GM23338 (cell line): Measurements from ENCODE around the gene CNN3. TPM values are rescaled to one million over a fixed set of nuclear protein-coding genes. Genes with fewer than 3 reads are reported as not detected.

Experiments
- ATAC-seq: fragments of 200-7000 bp; cut with Tn5 transposase; 3 replicates; pipeline ENCODE4 v1.9.1; 2020
- DNase-seq: peaks from one replicate; pipeline ENCODE4 v3.0.0-alpha.2; 2015; ENCODE audit warnings: low spot score
- H2AFZ ChIP-seq: fragments of 200-600 bp; sonication (generic); 2 replicates; pipeline ENCODE4 v1.8.0; 2016; ENCODE audit warnings: antibody characterized with exemption, mild to moderate bottlenecking, moderate library complexity
- H3F3A ChIP-seq: fragments of 200-600 bp; sonication (generic); replicated peaks from 2 replicates; pipeline ENCODE4 v1.8.0; 2017; ENCODE audit warnings: antibody characterized with exemption, mixed run types, low read depth
- H3K27ac ChIP-seq: fragments of 200-600 bp; sonication (generic); 2 replicates; pipeline ENCODE4 v1.6.1; 2016; ENCODE audit warnings: low read depth
- H3K27me3 ChIP-seq: fragments of 200-600 bp; sonication (generic); 2 replicates; pipeline ENCODE4 v1.8.0; 2016; ENCODE audit warnings: mild to moderate bottlenecking, mixed run types, moderate library complexity; ENCODE audit not compliant: insufficient read depth
- H3K36me3 ChIP-seq: fragments of 200-600 bp; sonication (generic); 2 replicates; pipeline ENCODE4 v1.8.0; 2016; ENCODE audit warnings: mild to moderate bottlenecking; ENCODE audit not compliant: insufficient read depth
- H3K4me1 ChIP-seq: fragments of 200-600 bp; sonication (generic); 2 replicates; pipeline ENCODE4 v1.8.0; 2016; ENCODE audit warnings: mild to moderate bottlenecking, moderate library complexity; ENCODE audit not compliant: insufficient read depth
- H3K4me2 ChIP-seq: fragments of 200-600 bp; sonication (generic); 2 replicates; pipeline ENCODE4 v1.7.1; 2017; ENCODE audit warnings: mixed run types
- H3K4me3 ChIP-seq: fragments of 200-600 bp; sonication (generic); 2 replicates; pipeline ENCODE4 v1.6.1; 2016; ENCODE audit warnings: mixed run types
- H3K79me2 ChIP-seq: fragments of 200-600 bp; sonication (generic); replicated peaks from 2 replicates; pipeline ENCODE4 v1.8.0; 2017; ENCODE audit warnings: mild to moderate bottlenecking; ENCODE audit not compliant: insufficient read depth
- H3K9me2 ChIP-seq: fragments of 200-600 bp; sonication (generic); 2 replicates; pipeline ENCODE4 v1.8.0; 2017; ENCODE audit not compliant: insufficient read depth
- H4K20me1 ChIP-seq: fragments of 200-600 bp; sonication (generic); replicated peaks from 2 replicates; pipeline ENCODE4 v1.8.0; 2017; ENCODE audit warnings: mild to moderate bottlenecking; ENCODE audit not compliant: insufficient read depth
- H3K27ac Mint-ChIP-seq: 2 replicates; pipeline ENCODE4 v1.8.0; 2020; ENCODE audit warnings: inconsistent platforms, mild to moderate bottlenecking, moderate library complexity, mixed read lengths
- H3K27me3 Mint-ChIP-seq: 3 replicates; pipeline ENCODE4 v1.8.0; 2022; ENCODE audit warnings: low read depth, mild to moderate bottlenecking, moderate library complexity, mixed read lengths, inconsistent platforms; ENCODE audit not compliant: insufficient read depth, poor library complexity
- H3K36me3 Mint-ChIP-seq: 3 replicates; pipeline ENCODE4 v1.8.0; 2021; ENCODE audit warnings: low read depth, mild to moderate bottlenecking, inconsistent platforms, moderate library complexity, mixed read lengths
- H3K4me1 Mint-ChIP-seq: 3 replicates; pipeline ENCODE4 v1.8.0; 2020; ENCODE audit warnings: mild to moderate bottlenecking, inconsistent platforms, mixed read lengths
- H3K4me3 Mint-ChIP-seq: 3 replicates; pipeline ENCODE4 v1.8.0; 2021; ENCODE audit warnings: moderate library complexity, mild to moderate bottlenecking, inconsistent platforms, mixed read lengths
- H3K9me3 Mint-ChIP-seq: 3 replicates; pipeline ENCODE4 v1.8.0; 2020; ENCODE audit warnings: moderate library complexity, mild to moderate bottlenecking, inconsistent platforms, mixed read lengths
- CREB1 ChIP-seq: fragments of 250-450 bp; sonication (Bioruptor Pico); IDR thresholded peaks from 2 replicates; pipeline ENCODE4 v1.5.0; 2020; ENCODE audit warnings: low read depth, mild to moderate bottlenecking, moderate library complexity
- CTCF ChIP-seq, 2 experiments: fragments of 200-600 bp in 1 of 2; sonication (generic) in 1 of 2; conservative IDR thresholded peaks; 2 replicates each; pipeline versions ENCODE4 v1.5.1 to v1.6.1; 2016 to 2017; ENCODE audit warnings: antibody characterized with exemption in 2 of 2, low read depth in 2 of 2, mild to moderate bottlenecking in 2 of 2, moderate library complexity in 1 of 2
- ETS1 ChIP-seq: IDR thresholded peaks from 2 replicates; pipeline ENCODE4 v1.6.1; 2016; ENCODE audit warnings: antibody characterized with exemption
- EZH2 ChIP-seq: fragments of 200-600 bp; sonication (generic); IDR thresholded peaks from one replicate; pipeline ENCODE4 v1.8.0; 2017; ENCODE audit warnings: antibody characterized with exemption, mild to moderate bottlenecking, low read depth; ENCODE audit not compliant: unreplicated experiment
- EZH2phosphoT487 ChIP-seq: fragments of 200-600 bp; sonication (generic); IDR thresholded peaks from one replicate; pipeline ENCODE4 v1.8.1; 2018; ENCODE audit warnings: antibody characterized with exemption; ENCODE audit not compliant: unreplicated experiment
- JUNB ChIP-seq: IDR thresholded peaks from one replicate; pipeline ENCODE4 v1.6.1; 2016; ENCODE audit warnings: antibody characterized with exemption; ENCODE audit not compliant: unreplicated experiment
- NANOG ChIP-seq: IDR thresholded peaks from 2 replicates; pipeline ENCODE4 v1.6.1; 2016; ENCODE audit warnings: antibody characterized with exemption, borderline replicate concordance
- POLR2AphosphoS5 ChIP-seq: IDR thresholded peaks from 2 replicates; pipeline ENCODE4 v1.6.1; 2016; ENCODE audit warnings: antibody characterized with exemption, low read depth
- REST ChIP-seq: IDR thresholded peaks from one replicate; pipeline ENCODE4 v1.6.1; 2018; ENCODE audit warnings: antibody characterized with exemption; ENCODE audit not compliant: unreplicated experiment
- STAT1 ChIP-seq: IDR thresholded peaks from one replicate; pipeline ENCODE4 v1.6.1; 2016; ENCODE audit warnings: antibody characterized with exemption; ENCODE audit not compliant: unreplicated experiment
- ZNF114 ChIP-seq: fragments of 250-450 bp; sonication (Bioruptor Pico); IDR thresholded peaks from 2 replicates; pipeline ENCODE4 v1.5.0; 2020; ENCODE audit warnings: mild to moderate bottlenecking, moderate library complexity
- ZNF331 ChIP-seq: fragments of 250-450 bp; sonication (Bioruptor Pico); IDR thresholded peaks from 2 replicates; pipeline ENCODE4 v1.5.0; 2020; ENCODE audit warnings: low read depth, mild to moderate bottlenecking, moderate library complexity
- ZNF462 ChIP-seq: fragments of 250-450 bp; sonication (Bioruptor Pico); IDR thresholded peaks from 2 replicates; pipeline ENCODE4 v1.5.0; 2020; ENCODE audit warnings: mild to moderate bottlenecking, moderate library complexity
- polyA plus RNA-seq: library from polyadenylated mRNA; unstranded; fragments of >200 nt; fragmentation: Nextera tagmentation; extraction: Ambion mirVana; gene quantifications from 2 replicates; pipeline ENCODE4 v1.2.1, GENCODE V29; 2016
- total RNA-seq: library from RNA; depleted of rRNA; stranded (reverse); fragments of >200 nt; shearing (Covaris generic); gene quantifications from 2 replicates; pipeline ENCODE4 v1.2.3, GENCODE V29; 2014

The CNN3 gene
- total and polyA plus RNA-seq, 2 experiments from 2014 or later: 220 to 312 TPM

GRCh38 chr1:94966033-94966432, 39.1 kb upstream of the CNN3 start:
- no peaks in the 10 kb centered on the region for H3K9me2 ChIP-seq
- H3K27ac Mint-ChIP-seq: no peak overlapping the region
- H2AFZ ChIP-seq: no peak overlapping the region
- no peaks in the 10 kb centered on the region for H3K27me3 ChIP-seq
- H3K4me1 Mint-ChIP-seq: peaks cover 6% of the 10 kb centered on the region
- no peak overlapping the region for H3K27ac ChIP-seq
- ATAC-seq: no peak
- H3F3A ChIP-seq: no peaks in the 10 kb centered on the region
- H3K36me3 Mint-ChIP-seq: no peaks in the 10 kb centered on the region; the same call in 2 of the 3 replicates
- no peak for TF ChIP-seq STAT1
- no peak for TF ChIP-seq ETS1
- no peak for TF ChIP-seq CTCF (conservative IDR thresholded peaks at IDR 0.05; ENCODE audit: low read depth in 2 of 2)
- TF ChIP-seq POLR2AphosphoS5: no peak
- no peak for TF ChIP-seq ZNF114 (CRISPR knock-in tag)
- no peak for TF ChIP-seq ZNF331 (CRISPR knock-in tag)
- TF ChIP-seq NANOG: no peak
- TF ChIP-seq REST: no peak
- no peak for TF ChIP-seq CREB1 (CRISPR knock-in tag)
- TF ChIP-seq JUNB: no peak
- no peak for TF ChIP-seq EZH2
- TF ChIP-seq EZH2phosphoT487: no peak
- no peak for TF ChIP-seq ZNF462 (CRISPR knock-in tag)
- H3K4me2 ChIP-seq: no peak overlapping the region
- no peaks in the 10 kb centered on the region for H3K9me3 Mint-ChIP-seq
- H3K4me3 Mint-ChIP-seq: no peak overlapping the region
- no peaks in the 10 kb centered on the region for H3K36me3 ChIP-seq
- no peak for DNase-seq
- no peak overlapping the region for H3K4me3 ChIP-seq
- peaks cover 4% of the 10 kb centered on the region; the same call in 1 of the 2 replicates for H3K4me1 ChIP-seq
- peaks cover 4% of the 10 kb centered on the region for H3K27me3 Mint-ChIP-seq
- no peaks in the 10 kb centered on the region for H4K20me1 ChIP-seq
- no peaks in the 10 kb centered on the region for H3K79me2 ChIP-seq
